ENCODE results near the gene MED9. TPM values are rescaled to one million over a fixed set of nuclear protein-coding genes. Genes with fewer than 3 reads are reported as not detected.

The MED9 gene
- total and polyA plus RNA-seq, 12 donors, result 8.2 to 41.2 (median 18.4) TPM

DNA sequence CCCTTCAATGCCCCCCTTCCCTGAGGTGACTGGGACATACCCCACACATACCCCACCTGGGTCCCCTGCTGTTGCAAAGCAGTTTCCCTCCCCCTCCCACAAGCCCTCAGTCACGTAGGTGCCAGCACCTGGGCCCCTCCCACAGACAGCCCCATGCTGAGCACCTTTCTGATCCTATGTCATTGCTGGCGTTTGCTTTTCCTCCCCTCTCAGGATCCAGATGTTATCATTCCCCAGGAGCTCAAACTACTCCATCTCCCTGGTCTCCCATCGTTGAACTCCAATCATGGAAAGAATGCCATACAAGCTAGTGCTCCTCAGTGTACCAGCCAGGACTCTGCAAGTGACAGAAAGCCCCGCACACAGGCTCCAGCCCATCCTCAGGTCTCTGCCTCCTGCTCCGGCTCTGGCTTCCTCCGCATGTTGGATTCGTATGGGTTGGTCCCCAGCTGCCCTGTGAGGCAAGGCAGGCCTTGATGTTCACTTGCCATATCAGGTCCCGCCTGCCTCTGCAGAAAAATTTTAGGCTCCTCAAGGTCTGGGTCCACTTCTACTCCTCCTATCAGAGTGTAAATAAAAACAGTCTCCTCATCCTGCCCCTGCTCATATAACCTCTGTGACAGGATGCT lies 31.4 kb upstream of the MED9 start:
- intact Hi-C loops (cut with DNase I), result loop anchor here in 1 of 2 donors (10.0 kb wide), 1 partner anchor 91 kb away; no protein-coding TSS in a partner anchor
- 68 to 77% (median 70%) methylated on average over 8 of the region's 8 CpGs for WGBS, 4 donors

DNA sequence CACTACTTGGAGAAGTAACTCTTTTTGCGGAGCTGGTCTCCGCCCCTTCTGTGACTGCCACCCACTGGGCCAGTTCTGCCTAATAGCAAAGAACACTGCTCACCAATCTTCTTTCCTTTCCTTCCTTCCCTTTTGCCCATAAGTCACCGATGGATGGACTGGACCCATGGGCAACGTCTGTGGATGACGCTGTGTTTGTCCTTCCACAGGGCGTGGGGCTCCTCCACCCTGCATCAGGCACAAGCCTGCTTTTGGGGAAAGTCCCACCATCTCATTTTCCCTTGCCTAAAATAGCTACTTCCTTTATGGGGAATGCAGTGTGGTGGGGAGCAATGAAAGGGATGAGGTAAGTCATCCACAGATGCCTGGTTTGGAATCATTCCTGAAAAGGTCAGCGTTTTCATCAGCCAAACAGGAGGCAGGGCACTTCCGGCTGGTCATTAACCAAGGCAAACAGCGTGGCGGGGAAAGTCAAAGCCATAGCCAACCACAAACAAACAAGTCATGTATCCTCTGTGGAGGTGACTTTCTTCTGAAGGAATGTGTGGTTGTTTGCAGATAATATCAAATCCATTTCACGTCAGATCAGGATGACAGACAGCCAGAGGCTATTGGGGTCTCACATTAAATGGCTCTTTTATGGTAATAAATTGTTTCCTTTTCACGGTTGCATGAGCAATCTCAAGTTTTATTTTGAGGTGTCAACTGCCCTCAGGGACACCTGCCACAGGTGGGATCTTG lies 30.7 kb upstream of the MED9 start:
- no peaks in the 10 kb centered on the region for H3K27me3 ChIP-seq
- TF ChIP-seq CTCF (IDR thresholded peaks at IDR 0.05) (no peak), POLR2A (IDR thresholded peaks at IDR 0.05) (no peak)
- H3K4me3 ChIP-seq, result no peak overlapping the region
- H3K27ac ChIP-seq, result no peak overlapping the region
- H3K9me3 ChIP-seq (replicated peaks in 1 of 3), result no peaks in the 10 kb centered on the region
- intact Hi-C loops (cut with DNase I), result loop anchor here in 1 of 2 donors (10.0 kb wide), 1 partner anchor 91 kb away; no protein-coding TSS in a partner anchor
- H3K4me1 ChIP-seq (replicated peaks in 1 of 2), result no peaks in the 10 kb centered on the region
- no peaks in the 10 kb centered on the region for H3K36me3 ChIP-seq (replicated peaks in 1 of 2)
- 64 to 72% (median 69%) methylated on average over 11 to 12 of the region's 12 CpGs for WGBS, 4 donors
- DNase-seq, result peak in 1 of 7 donors; percentile 5

More for the DNA sequence above, 31.4 kb upstream of the MED9 start:
- H3K36me3 ChIP-seq (replicated peaks in 1 of 2), result no peaks in the 10 kb centered on the region
- H3K27ac ChIP-seq, result no peak overlapping the region
- no peak overlapping the region for H3K4me3 ChIP-seq
- TF ChIP-seq POLR2A (IDR thresholded peaks at IDR 0.05) (no peak), CTCF (IDR thresholded peaks at IDR 0.05) (no peak)
- H3K4me1 ChIP-seq (replicated peaks in 1 of 2), result no peaks in the 10 kb centered on the region
- H3K9me3 ChIP-seq (replicated peaks in 1 of 3), result no peaks in the 10 kb centered on the region
- no peaks in the 10 kb centered on the region for H3K27me3 ChIP-seq
- no peak for DNase-seq

- WGBS, 4 donors, result 86 to 91% (median 88%) methylated on average over 3 to 4 of the region's 4 CpGs
- H3K36me3 ChIP-seq (replicated peaks in 1 of 2), result no peaks in the 10 kb centered on the region
- no peak for TF ChIP-seq CTCF (IDR thresholded peaks at IDR 0.05)
- no peak for TF ChIP-seq POLR2A (IDR thresholded peaks at IDR 0.05)
- H3K4me3 ChIP-seq, result no peak overlapping the region
- no peaks in the 10 kb centered on the region for H3K4me1 ChIP-seq (replicated peaks in 1 of 2)
- no peak overlapping the region for H3K27ac ChIP-seq
- H3K27me3 ChIP-seq, result no peaks in the 10 kb centered on the region
- no peaks in the 10 kb centered on the region for H3K9me3 ChIP-seq (replicated peaks in 1 of 3)
- DNase-seq, result peak in 1 of 7 donors; percentile 7
- intact Hi-C loops (cut with DNase I), result loop anchor here in 1 of 2 donors (10.0 kb wide), 1 partner anchor 92 kb away; no protein-coding TSS in a partner anchor
Observed at GRCh38 chr17:17446666-17447155, 30.1 kb upstream of the MED9 start.

- Histone ChIP-seq H3K36me3 (replicated peaks in 1 of 2) (no peaks in the 10 kb centered on the region), H3K9me3 (replicated peaks in 1 of 3) (no peaks in the 10 kb centered on the region), H3K4me3 (no peak overlapping the region), H3K4me1 (replicated peaks in 1 of 2) (no peaks in the 10 kb centered on the region), H3K27me3 (no peaks in the 10 kb centered on the region), H3K27ac (no peak overlapping the region)
- intact Hi-C loops (cut with DNase I), result loop anchor here in 1 of 2 donors (10.0 kb wide), 1 partner anchor 92 kb away; no protein-coding TSS in a partner anchor
- TF ChIP-seq POLR2A (IDR thresholded peaks at IDR 0.05) (no peak), CTCF (IDR thresholded peaks at IDR 0.05) (no peak)
- 87 to 100% (median 88%) methylated on average over 3 to 5 of the region's 5 CpGs for WGBS, 4 donors
- DNase-seq, result peak in 1 of 7 donors; percentile 40
Observed at GRCh38 chr17:17447264-17447663, 29.5 kb upstream of the MED9 start.
